Esophagus muscularis mucosa (tissue), 4 donors: ENCODE results near the gene LDB3. TPM values are rescaled to one million over a fixed set of nuclear protein-coding genes. Genes with fewer than 3 reads are reported as not detected.

ENCODE experiments used
- DNase-seq: peaks from one replicate; pipeline ENCODE4 v3.0.0-alpha.2; 2017; ENCODE audit errors: extremely low spot score
- H3K27ac ChIP-seq, 4 donors: fragments of 200-600 bp; sonication (generic); replicated peaks in 1 of 4; 1 replicate in 3 of 4; 2 replicates in 1 of 4; pipeline ENCODE4 v1.5.1; 2016 to 2019; ENCODE audit warnings: mild to moderate bottlenecking in 1 of 4
- H3K27me3 ChIP-seq, 4 donors: fragments of 200-600 bp; sonication (generic); one replicate each; pipeline versions ENCODE4 v1.5.1 to v1.6.0; 2016 to 2019
- H3K36me3 ChIP-seq, 4 donors: fragments of 200-600 bp; sonication (generic); one replicate each; pipeline ENCODE4 v1.5.1; 2016 to 2019
- H3K4me1 ChIP-seq, 4 donors: fragments of 200-600 bp; sonication (generic); one replicate each; pipeline ENCODE4 v1.5.1; 2016 to 2019
- H3K4me3 ChIP-seq, 4 donors: fragments of 200-600 bp; sonication (generic); 1 replicate in 2 of 4; 2 replicates in 2 of 4; pipeline ENCODE4 v1.5.1; 2016 to 2019; ENCODE audit warnings: mild to moderate bottlenecking in 4 of 4, moderate library complexity in 1 of 4
- H3K9me3 ChIP-seq, 4 donors: fragments of 200-600 bp; sonication (generic); 1 replicate in 3 of 4; 2 replicates in 1 of 4; pipeline ENCODE4 v1.5.1; 2016 to 2019
- CTCF ChIP-seq, 3 experiments: fragments of 200-600 bp in 2 of 3; fragments of 450-650 bp in 1 of 3; sonication (generic) in 2 of 3; IDR thresholded peaks; one replicate each; pipeline ENCODE4 v1.5.1; 2017 to 2019; ENCODE audit warnings: antibody characterized with exemption in 3 of 3, mild to moderate bottlenecking in 2 of 3, moderate library complexity in 1 of 3
- EP300 ChIP-seq: sonication (generic); formaldehyde crosslinking; IDR thresholded peaks from one replicate; pipeline ENCODE4 v1.6.1; 2017; ENCODE audit warnings: antibody characterized with exemption
- POLR2A ChIP-seq: fragments of 450-650 bp; IDR thresholded peaks from one replicate; pipeline ENCODE4 v1.6.1; 2017; ENCODE audit warnings: antibody characterized with exemption, moderate library complexity, mild to moderate bottlenecking, low read depth
- POLR2AphosphoS5 ChIP-seq, 2 donors: sonication (generic); formaldehyde crosslinking; IDR thresholded peaks; one replicate each; pipeline ENCODE4 v1.6.1; 2017; ENCODE audit warnings: antibody characterized with exemption in 2 of 2
- WGBS: methylation state at CpG from one replicate; pipeline ENCODE4 v1.1.5; 2018; 5-methylcytosine and 5-hydroxymethylcytosine counted together
- intact Hi-C: fragments of 100-400 bp; cut with DNase I; formaldehyde crosslinking; loops from one replicate; pipeline ENCODE4 v1.15.1; 2023
- total RNA-seq, 4 donors: library from RNA; depleted of rRNA; stranded (reverse); fragments of >200 nt; gene quantifications; one replicate each; pipeline versions ENCODE4 v1.1.0 to v1.2.1, GENCODE V29; 2016

Gene LDB3
- total RNA-seq, 4 donors from 2014 or later: 12.6 to 42.3 (median 21.6) TPM

- H3K36me3 ChIP-seq: peaks cover 0 to 67% (median 59%) of the 10 kb centered on the region in 4 donors
- H3K27ac ChIP-seq: peak overlapping the region; percentile 23 to 99 (median 63)
- no peak for DNase-seq
- no peaks in the 10 kb centered on the region for H3K9me3 ChIP-seq
- no peaks in the 10 kb centered on the region for H3K27me3 ChIP-seq
- intact Hi-C loops: no loop called here
- TF ChIP-seq EP300: no peak
- TF ChIP-seq POLR2AphosphoS5 (IDR thresholded peaks at IDR 0.05): no peak
- no peak for TF ChIP-seq CTCF (IDR thresholded peaks at IDR 0.05)
- TF ChIP-seq POLR2A: no peak
- 62% methylated on average over 2 of the region's 2 CpGs for WGBS
- H3K4me3 ChIP-seq: no peak overlapping the region
- H3K4me1 ChIP-seq: peaks cover 14 to 20% (median 15%) of the 10 kb centered on the region in 4 donors
Measured at GRCh38 chr10:86705905-86706304, 37.6 kb downstream of the LDB3 start.

- DNase-seq: no peak
- TF ChIP-seq POLR2A (no peak), EP300 (no peak), POLR2AphosphoS5 (IDR thresholded peaks at IDR 0.05) (no peak), CTCF (IDR thresholded peaks at IDR 0.05) (no peak)
- no peaks in the 10 kb centered on the region for H3K9me3 ChIP-seq
- peaks cover 16 to 21% (median 18%) of the 10 kb centered on the region in 4 donors for H3K4me1 ChIP-seq
- intact Hi-C loops: no loop called here
- peak overlapping the region; percentile 60 to 99 (median 98) for H3K27ac ChIP-seq
- peaks cover 0 to 62% (median 54%) of the 10 kb centered on the region in 4 donors for H3K36me3 ChIP-seq
- WGBS: 100% methylated on average over 7 of the region's 12 CpGs
- no peaks in the 10 kb centered on the region for H3K27me3 ChIP-seq
- no peak overlapping the region for H3K4me3 ChIP-seq
Measured at GRCh38 chr10:86706401-86706841, 38.1 kb downstream of the LDB3 start.

- Histone ChIP-seq H3K4me1 (peaks cover 17 to 23% (median 19%) of the 10 kb centered on the region in 4 donors), H3K9me3 (no peaks in the 10 kb centered on the region), H3K27ac (peak overlapping the region; percentile 94 to 99 (median 98)), H3K27me3 (no peaks in the 10 kb centered on the region), H3K4me3 (no peak overlapping the region), H3K36me3 (peaks cover 0 to 56% (median 49%) of the 10 kb centered on the region in 4 donors)
- intact Hi-C loops: no loop called here
- TF ChIP-seq POLR2A: no peak
- no peak for TF ChIP-seq POLR2AphosphoS5 (IDR thresholded peaks at IDR 0.05)
- TF ChIP-seq CTCF (IDR thresholded peaks at IDR 0.05): no peak
- TF ChIP-seq EP300: no peak
- 80% methylated on average over 1 of the region's 1 CpG for WGBS
- no peak for DNase-seq
Measured at GRCh38 chr10:86706977-86707376, 38.7 kb downstream of the LDB3 start.

GRCh38 chr10:86707505-86707904, 39.2 kb downstream of the LDB3 start:
- H3K9me3 ChIP-seq: no peaks in the 10 kb centered on the region
- H3K36me3 ChIP-seq: peaks cover 0 to 51% (median 46%) of the 10 kb centered on the region in 4 donors
- WGBS: no CpG with 5 or more reads among the region's 4 CpGs
- intact Hi-C loops: no loop called here
- peaks cover 22 to 28% (median 24%) of the 10 kb centered on the region in 4 donors for H3K4me1 ChIP-seq
- H3K27ac ChIP-seq: peak overlapping the region; percentile 94 to 99 (median 98)
- TF ChIP-seq EP300: no peak
- TF ChIP-seq CTCF (IDR thresholded peaks at IDR 0.05): no peak
- TF ChIP-seq POLR2A: no peak
- no peak for TF ChIP-seq POLR2AphosphoS5 (IDR thresholded peaks at IDR 0.05)
- DNase-seq: no peak
- no peaks in the 10 kb centered on the region for H3K27me3 ChIP-seq
- no peak overlapping the region for H3K4me3 ChIP-seq
